Myocyte (in vitro differentiated cells): ENCODE data around the gene SERPING1. TPM values are rescaled to one million over a fixed set of nuclear protein-coding genes. Genes with fewer than 3 reads are reported as not detected.

Source experiments
- DNase-seq: peaks from one replicate; pipeline ENCODE4 v3.0.0-alpha.2; 2012; ENCODE audit warnings: low read depth
- polyA plus RNA-seq: library from polyadenylated mRNA; unstranded; fragments of >200 nt; gene quantifications from one replicate; pipeline ENCODE4 v1.2.1, GENCODE V29; 2012; ENCODE audit warnings: missing spikeins
- total RNA-seq: library from RNA; depleted of rRNA; stranded (reverse); fragments of >200 nt; gene quantifications from 2 replicates; pipeline ENCODE4 v1.2.3, GENCODE V29; 2014

Gene SERPING1
- 4.1 TPM in 2 replicates for total RNA-seq
- polyA plus RNA-seq, result 12.6 TPM

GRCh38 chr11:57597461-57597915, at the start of gene SERPING1:
TSS of gene SERPING1 (plus strand) at chr11:57597685. CDS start at chr11:57598271, 586 bp downstream.
- DNase-seq, result no peak

GRCh38 chr11:57547854-57548377, 49.6 kb upstream of the SERPING1 start:
- DNase-seq, result no peak

GRCh38 chr11:57549983-57550382, 47.5 kb upstream of the SERPING1 start:
- no peak for DNase-seq

- DNase-seq, result no peak
Observed at GRCh38 chr11:57551941-57552340, 45.5 kb upstream of the SERPING1 start.

- DNase-seq, result no peak
Observed at GRCh38 chr11:57552479-57552878, 45.0 kb upstream of the SERPING1 start.

GRCh38 chr11:57555393-57555792, 42.1 kb upstream of the SERPING1 start:
- no peak for DNase-seq

- DNase-seq, result no peak
Observed at GRCh38 chr11:57556041-57556440, 41.4 kb upstream of the SERPING1 start.

GRCh38 chr11:57560146-57560545, 37.3 kb upstream of the SERPING1 start:
- DNase-seq, result no peak

- DNase-seq, result no peak
Observed at GRCh38 chr11:57562596-57562995, 34.9 kb upstream of the SERPING1 start.

- peak; percentile 44 for DNase-seq
Observed at GRCh38 chr11:57566005-57566904, 31.2 kb upstream of the SERPING1 start.

GRCh38 chr11:57566905-57567514, 30.5 kb upstream of the SERPING1 start:
- no peak for DNase-seq

GRCh38 chr11:57567515-57568329, 29.8 kb upstream of the SERPING1 start, which contains the start of gene UBE2L6:
TSS of gene UBE2L6 (minus strand) at chr11:57567672. CDS start at chr11:57567611, 61 bp downstream.
- peak; percentile 63 for DNase-seq

GRCh38 chr11:57568330-57568766, 29.1 kb upstream of the SERPING1 start:
- DNase-seq, result peak; percentile 86

GRCh38 chr11:57571606-57572005, 25.9 kb upstream of the SERPING1 start:
- DNase-seq, result no peak

- DNase-seq, result no peak
Observed at GRCh38 chr11:57574061-57574460, 23.4 kb upstream of the SERPING1 start.

GRCh38 chr11:57584341-57584740, 13.1 kb upstream of the SERPING1 start:
- DNase-seq, result no peak

- peak; percentile 77 for DNase-seq
Observed at GRCh38 chr11:57585301-57585700, 12.2 kb upstream of the SERPING1 start.

- DNase-seq, result no peak
Observed at GRCh38 chr11:57586711-57587245, 10.7 kb upstream of the SERPING1 start.

GRCh38 chr11:57588046-57588710, 9.3 kb upstream of the SERPING1 start:
- DNase-seq, result no peak

GRCh38 chr11:57596266-57596885, 1.1 kb upstream of the SERPING1 start:
- DNase-seq, result no peak
